ENCODE data around the gene PYDC2.

DNA sequence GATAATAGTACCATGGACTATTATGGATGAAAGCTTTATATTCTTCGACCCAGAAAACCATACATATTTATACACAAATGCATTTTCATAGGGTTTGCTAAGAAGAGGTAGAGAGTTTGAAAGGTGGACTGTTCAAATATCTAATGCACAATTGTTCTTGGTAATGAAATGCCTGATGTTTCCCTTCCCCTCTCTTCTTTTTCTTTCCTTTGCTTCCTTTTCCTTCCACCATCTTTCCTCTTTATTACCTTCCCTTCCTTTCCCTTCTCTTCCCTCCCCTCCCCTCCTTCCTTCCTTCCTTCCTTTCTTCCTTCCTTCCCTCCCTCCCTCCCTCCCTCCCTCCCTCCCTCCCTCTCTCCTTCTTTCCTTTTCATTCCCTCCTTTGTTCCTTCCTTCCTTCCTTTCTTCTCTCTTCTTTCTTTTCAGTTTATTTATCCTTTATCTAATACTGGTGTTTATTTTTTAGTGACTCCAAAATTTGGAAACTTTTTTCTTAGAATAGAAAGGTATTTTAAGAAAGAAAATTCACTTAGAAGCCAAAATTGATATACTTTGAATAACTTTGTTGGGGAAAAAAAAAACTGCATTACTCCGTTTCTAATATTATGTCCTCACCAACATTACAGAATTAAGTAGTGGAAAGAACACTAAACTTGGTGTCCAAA lies 22.7 kb upstream of the PYDC2 start:
- TF ChIP-seq POLR2A (IDR thresholded peaks at IDR 0.05) = no peak
- TF ChIP-seq, protein P1, sequence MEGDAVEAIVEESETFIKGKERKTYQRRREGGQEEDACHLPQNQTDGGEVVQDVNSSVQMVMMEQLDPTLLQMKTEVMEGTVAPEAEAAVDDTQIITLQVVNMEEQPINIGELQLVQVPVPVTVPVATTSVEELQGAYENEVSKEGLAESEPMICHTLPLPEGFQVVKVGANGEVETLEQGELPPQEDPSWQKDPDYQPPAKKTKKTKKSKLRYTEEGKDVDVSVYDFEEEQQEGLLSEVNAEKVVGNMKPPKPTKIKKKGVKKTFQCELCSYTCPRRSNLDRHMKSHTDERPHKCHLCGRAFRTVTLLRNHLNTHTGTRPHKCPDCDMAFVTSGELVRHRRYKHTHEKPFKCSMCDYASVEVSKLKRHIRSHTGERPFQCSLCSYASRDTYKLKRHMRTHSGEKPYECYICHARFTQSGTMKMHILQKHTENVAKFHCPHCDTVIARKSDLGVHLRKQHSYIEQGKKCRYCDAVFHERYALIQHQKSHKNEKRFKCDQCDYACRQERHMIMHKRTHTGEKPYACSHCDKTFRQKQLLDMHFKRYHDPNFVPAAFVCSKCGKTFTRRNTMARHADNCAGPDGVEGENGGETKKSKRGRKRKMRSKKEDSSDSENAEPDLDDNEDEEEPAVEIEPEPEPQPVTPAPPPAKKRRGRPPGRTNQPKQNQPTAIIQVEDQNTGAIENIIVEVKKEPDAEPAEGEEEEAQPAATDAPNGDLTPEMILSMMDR (IDR thresholded peaks at IDR 0.05) = no peak
- TF ChIP-seq POLR2AphosphoS5 (IDR thresholded peaks at IDR 0.05) = no peak
